ENCODE results near the gene DCDC2C.

Gene DCDC2C

DNA sequence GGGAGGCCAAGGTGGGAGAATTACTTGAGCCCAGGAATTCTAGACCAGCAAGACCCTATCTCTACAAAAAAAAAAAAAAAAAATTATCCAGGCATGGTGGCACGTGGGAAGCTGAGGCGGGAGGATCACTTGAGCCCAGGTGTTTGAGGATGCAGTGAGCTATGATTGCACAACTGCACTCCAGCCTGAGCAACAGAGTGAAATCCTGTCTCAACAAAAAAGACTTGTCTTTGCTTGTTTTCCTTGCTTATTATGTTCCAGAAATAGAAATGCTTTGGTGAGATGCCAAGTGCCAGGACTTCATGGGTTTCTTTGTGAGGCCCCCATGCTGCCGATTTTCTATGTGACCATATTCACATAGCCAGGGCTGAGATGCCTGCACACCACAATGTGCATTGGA, 9.0 kb downstream of the DCDC2C start:
- Histone ChIP-seq H3K9me2 (replicated peaks; ENCODE audit: low read depth, low read length) (no peaks in the 10 kb centered on the region), H2AFZ (ENCODE audit: low read length) (no peak overlapping the region), H3F3A (ENCODE audit: low read depth) (no peaks in the 10 kb centered on the region)

DNA sequence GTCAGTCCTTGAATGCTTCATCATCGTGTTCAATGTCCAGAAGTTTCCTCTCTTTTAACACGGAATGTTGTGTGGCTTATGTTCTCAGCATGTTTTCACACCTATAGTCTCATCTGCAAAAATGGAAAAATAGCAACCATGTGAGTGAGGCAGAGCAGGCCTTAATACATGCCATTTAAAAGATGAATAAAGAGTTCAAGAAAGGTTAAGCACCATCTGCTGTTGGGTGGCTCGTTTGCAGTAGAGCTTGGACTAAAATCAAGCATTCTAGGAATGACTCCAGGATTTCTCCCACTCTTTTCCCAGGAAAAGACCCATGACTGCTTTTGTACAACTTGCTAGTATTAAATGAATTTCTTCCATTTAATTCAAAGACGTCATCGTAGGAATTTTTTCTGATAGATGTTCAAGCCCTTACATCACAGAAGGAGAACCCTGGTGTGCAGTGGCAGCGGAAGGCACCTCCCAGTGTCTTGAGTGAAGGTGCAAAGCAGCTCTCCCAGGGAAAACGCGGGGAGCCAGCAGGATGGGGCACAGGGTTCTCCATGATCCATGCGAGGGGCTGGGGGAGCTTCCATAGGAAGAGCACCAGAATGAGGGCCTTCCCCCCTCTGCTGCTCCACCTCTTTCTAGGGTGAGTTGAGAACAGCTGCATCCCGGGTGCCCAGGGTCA, 9.6 kb downstream of the DCDC2C start:
- no peaks in the 10 kb centered on the region for H3K9me2 ChIP-seq (replicated peaks; ENCODE audit: low read depth, low read length)
- no peaks in the 10 kb centered on the region for H3K27me3 ChIP-seq (ENCODE audit: insufficient read depth, low read length, poor library complexity, severe bottlenecking)
- no peak overlapping the region for H3K9ac ChIP-seq (ENCODE audit: low read depth, low read length, poor library complexity, severe bottlenecking)
- H3K36me3 ChIP-seq (ENCODE audit: insufficient read depth, low read length), result no peaks in the 10 kb centered on the region
- no peak overlapping the region for H3K4me3 ChIP-seq (ENCODE audit: low read length, poor library complexity, severe bottlenecking)
- TF ChIP-seq, protein P1, sequence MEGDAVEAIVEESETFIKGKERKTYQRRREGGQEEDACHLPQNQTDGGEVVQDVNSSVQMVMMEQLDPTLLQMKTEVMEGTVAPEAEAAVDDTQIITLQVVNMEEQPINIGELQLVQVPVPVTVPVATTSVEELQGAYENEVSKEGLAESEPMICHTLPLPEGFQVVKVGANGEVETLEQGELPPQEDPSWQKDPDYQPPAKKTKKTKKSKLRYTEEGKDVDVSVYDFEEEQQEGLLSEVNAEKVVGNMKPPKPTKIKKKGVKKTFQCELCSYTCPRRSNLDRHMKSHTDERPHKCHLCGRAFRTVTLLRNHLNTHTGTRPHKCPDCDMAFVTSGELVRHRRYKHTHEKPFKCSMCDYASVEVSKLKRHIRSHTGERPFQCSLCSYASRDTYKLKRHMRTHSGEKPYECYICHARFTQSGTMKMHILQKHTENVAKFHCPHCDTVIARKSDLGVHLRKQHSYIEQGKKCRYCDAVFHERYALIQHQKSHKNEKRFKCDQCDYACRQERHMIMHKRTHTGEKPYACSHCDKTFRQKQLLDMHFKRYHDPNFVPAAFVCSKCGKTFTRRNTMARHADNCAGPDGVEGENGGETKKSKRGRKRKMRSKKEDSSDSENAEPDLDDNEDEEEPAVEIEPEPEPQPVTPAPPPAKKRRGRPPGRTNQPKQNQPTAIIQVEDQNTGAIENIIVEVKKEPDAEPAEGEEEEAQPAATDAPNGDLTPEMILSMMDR (conservative IDR thresholded peaks at IDR 0.05; ENCODE audit: low read length), result no peak
- TF ChIP-seq EZH2phosphoT487 (IDR thresholded peaks at IDR 0.05; ENCODE audit: borderline replicate concordance), result no peak
- H3F3A ChIP-seq (ENCODE audit: low read depth), result no peaks in the 10 kb centered on the region
- H3K4me2 ChIP-seq (ENCODE audit: low read depth, low read length, poor library complexity, severe bottlenecking), result no peak overlapping the region
- H3K4me1 ChIP-seq (ENCODE audit: insufficient read depth, low read length, poor library complexity, severe bottlenecking), result no peaks in the 10 kb centered on the region
- no peaks in the 10 kb centered on the region for H3K79me2 ChIP-seq (ENCODE audit: insufficient read depth, low read length)
- H2AFZ ChIP-seq (ENCODE audit: low read length), result no peak overlapping the region
- H3K9me3 ChIP-seq (ENCODE audit: insufficient read depth, low read depth, low read length), result no peaks in the 10 kb centered on the region; the same call in 1 of the 2 replicates
- no peaks in the 10 kb centered on the region for H4K20me1 ChIP-seq (ENCODE audit: insufficient read depth, low read length, poor library complexity, severe bottlenecking)

More for the DNA sequence above, 9.0 kb downstream of the DCDC2C start:
- Histone ChIP-seq H3K36me3 (ENCODE audit: insufficient read depth, low read length) (no peaks in the 10 kb centered on the region), H3K4me2 (ENCODE audit: low read depth, low read length, poor library complexity, severe bottlenecking) (no peak overlapping the region), H3K4me1 (ENCODE audit: insufficient read depth, low read length, poor library complexity, severe bottlenecking) (no peaks in the 10 kb centered on the region), H4K20me1 (ENCODE audit: insufficient read depth, low read length, poor library complexity, severe bottlenecking) (no peaks in the 10 kb centered on the region), H3K9me3 (ENCODE audit: insufficient read depth, low read depth, low read length) (no peaks in the 10 kb centered on the region; the same call in 1 of the 2 replicates), H3K27me3 (ENCODE audit: insufficient read depth, low read length, poor library complexity, severe bottlenecking) (no peaks in the 10 kb centered on the region), H3K4me3 (ENCODE audit: low read length, poor library complexity, severe bottlenecking) (no peak overlapping the region), H3K9ac (ENCODE audit: low read depth, low read length, poor library complexity, severe bottlenecking) (no peak overlapping the region), H3K79me2 (ENCODE audit: insufficient read depth, low read length) (no peaks in the 10 kb centered on the region)
- TF ChIP-seq, protein P1 (conservative IDR thresholded peaks at IDR 0.05; ENCODE audit: low read length), result no peak
- no peak for TF ChIP-seq EZH2phosphoT487 (IDR thresholded peaks at IDR 0.05; ENCODE audit: borderline replicate concordance)

DNA sequence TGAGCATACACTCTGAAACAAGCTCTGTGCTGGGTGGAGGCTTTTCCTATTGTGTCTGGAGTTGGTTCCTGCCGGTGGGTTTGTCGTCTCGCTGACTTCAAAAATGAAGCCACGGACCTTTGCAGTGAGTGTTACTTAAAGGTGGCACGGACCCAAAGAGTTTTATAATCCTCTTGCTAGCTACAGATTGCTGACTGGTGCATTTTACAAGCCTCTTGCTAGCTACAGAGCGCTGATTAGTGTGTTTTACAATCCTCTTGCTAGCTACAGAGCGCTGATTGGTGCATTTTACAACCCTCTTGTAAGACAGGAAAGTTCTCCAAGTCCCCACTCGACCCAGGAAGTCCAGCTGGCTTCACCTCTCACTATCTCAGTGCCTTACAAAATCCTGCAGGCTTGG, 15.3 kb downstream of the DCDC2C start:
- no peaks in the 10 kb centered on the region; the same call in 1 of the 2 replicates for H3K9me3 ChIP-seq (ENCODE audit: insufficient read depth, low read depth, low read length)
- no peaks in the 10 kb centered on the region for H3K79me2 ChIP-seq (ENCODE audit: insufficient read depth, low read length)
- no peaks in the 10 kb centered on the region for H3K27me3 ChIP-seq (ENCODE audit: insufficient read depth, low read length, poor library complexity, severe bottlenecking)
- TF ChIP-seq EZH2phosphoT487 (IDR thresholded peaks at IDR 0.05; ENCODE audit: borderline replicate concordance), result no peak
- TF ChIP-seq, protein P1 (conservative IDR thresholded peaks at IDR 0.05; ENCODE audit: low read length), result no peak
- no peaks in the 10 kb centered on the region for H3K9me2 ChIP-seq (replicated peaks; ENCODE audit: low read depth, low read length)
- no peak overlapping the region for H3K4me3 ChIP-seq (ENCODE audit: low read length, poor library complexity, severe bottlenecking)
- no peak overlapping the region for H2AFZ ChIP-seq (ENCODE audit: low read length)
- H3K36me3 ChIP-seq (ENCODE audit: insufficient read depth, low read length), result no peaks in the 10 kb centered on the region
- no peaks in the 10 kb centered on the region for H3K4me1 ChIP-seq (ENCODE audit: insufficient read depth, low read length, poor library complexity, severe bottlenecking)
- no peak overlapping the region for H3K4me2 ChIP-seq (ENCODE audit: low read depth, low read length, poor library complexity, severe bottlenecking)
- no peaks in the 10 kb centered on the region for H3F3A ChIP-seq (ENCODE audit: low read depth)
- H4K20me1 ChIP-seq (ENCODE audit: insufficient read depth, low read length, poor library complexity, severe bottlenecking), result no peaks in the 10 kb centered on the region
- H3K9ac ChIP-seq (ENCODE audit: low read depth, low read length, poor library complexity, severe bottlenecking), result no peak overlapping the region
